Epithelial cell of proximal tubule (primary cell): ENCODE data around the gene ARL2BP. TPM values are rescaled to one million over a fixed set of nuclear protein-coding genes. Genes with fewer than 3 reads are reported as not detected.
"Not testable (repeated sequence)": the region's sequence is repeated elsewhere in the genome, so short reads cannot be mapped to it uniquely, and the experiment has no call there.

Source experiments
- DNase-seq: peaks from one replicate; pipeline ENCODE4 v3.0.0-alpha.2; 2011; ENCODE audit warnings: low read depth
- H3K4me3 ChIP-seq: 2 replicates; pipeline ENCODE4 v1.5.1; 2011; ENCODE audit warnings: low read depth, mild to moderate bottlenecking, low read length
- total RNA-seq: library from RNA; depleted of rRNA; stranded (reverse); fragments of >200 nt; gene quantifications from 2 replicates; pipeline ENCODE4 v1.2.3, GENCODE V29; 2015
- TF ChIP-seq, protein P1 (sequence below): conservative IDR thresholded peaks from 2 replicates; pipeline ENCODE4 v1.5.1; 2012; ENCODE audit warnings: low read depth, mild to moderate bottlenecking, low read length

Gene ARL2BP
- total RNA-seq, 1 donor from 2014 or later: 44.6 TPM

GRCh38 chr16:57264381-57264780 lies 19.3 kb downstream of the ARL2BP start:
- no peak overlapping the region for H3K4me3 ChIP-seq
- no peak for DNase-seq
- TF ChIP-seq, protein P1, sequence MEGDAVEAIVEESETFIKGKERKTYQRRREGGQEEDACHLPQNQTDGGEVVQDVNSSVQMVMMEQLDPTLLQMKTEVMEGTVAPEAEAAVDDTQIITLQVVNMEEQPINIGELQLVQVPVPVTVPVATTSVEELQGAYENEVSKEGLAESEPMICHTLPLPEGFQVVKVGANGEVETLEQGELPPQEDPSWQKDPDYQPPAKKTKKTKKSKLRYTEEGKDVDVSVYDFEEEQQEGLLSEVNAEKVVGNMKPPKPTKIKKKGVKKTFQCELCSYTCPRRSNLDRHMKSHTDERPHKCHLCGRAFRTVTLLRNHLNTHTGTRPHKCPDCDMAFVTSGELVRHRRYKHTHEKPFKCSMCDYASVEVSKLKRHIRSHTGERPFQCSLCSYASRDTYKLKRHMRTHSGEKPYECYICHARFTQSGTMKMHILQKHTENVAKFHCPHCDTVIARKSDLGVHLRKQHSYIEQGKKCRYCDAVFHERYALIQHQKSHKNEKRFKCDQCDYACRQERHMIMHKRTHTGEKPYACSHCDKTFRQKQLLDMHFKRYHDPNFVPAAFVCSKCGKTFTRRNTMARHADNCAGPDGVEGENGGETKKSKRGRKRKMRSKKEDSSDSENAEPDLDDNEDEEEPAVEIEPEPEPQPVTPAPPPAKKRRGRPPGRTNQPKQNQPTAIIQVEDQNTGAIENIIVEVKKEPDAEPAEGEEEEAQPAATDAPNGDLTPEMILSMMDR: no peak

DNA sequence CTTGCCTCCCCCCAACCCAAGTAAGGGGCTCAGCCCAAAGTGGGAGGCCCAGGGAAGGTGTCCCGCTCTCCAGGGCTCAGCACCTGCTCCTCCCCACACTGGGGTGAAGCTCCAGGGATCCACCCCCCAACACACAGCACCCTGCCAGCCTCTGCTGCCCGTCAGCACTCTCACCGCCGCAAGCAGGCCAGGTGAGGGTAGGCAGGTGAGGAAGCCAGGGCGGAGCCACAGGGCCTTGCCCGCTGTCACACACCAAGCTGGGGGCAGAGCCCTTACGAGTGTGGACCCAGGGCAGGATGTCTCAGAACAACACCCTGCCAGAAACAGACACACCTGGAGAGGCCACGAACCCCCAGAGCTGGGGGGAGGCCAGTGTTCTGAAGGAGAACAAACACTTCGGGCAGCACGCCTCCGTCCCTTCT lies 19.9 kb downstream of the ARL2BP start:
- DNase-seq: no peak
- TF ChIP-seq, protein P1: no peak
- H3K4me3 ChIP-seq: no peak overlapping the region

GRCh38 chr16:57265850-57266530 lies 20.9 kb downstream of the ARL2BP start:
- TF ChIP-seq, protein P1: no peak
- peak overlapping the region; percentile 39 for H3K4me3 ChIP-seq
- no peak for DNase-seq

GRCh38 chr16:57266531-57267260 lies 21.6 kb downstream of the ARL2BP start:
- DNase-seq: no peak
- peak overlapping the region; percentile 39 for H3K4me3 ChIP-seq
- TF ChIP-seq, protein P1: no peak

- H3K4me3 ChIP-seq, DNase-seq: not testable (repeated sequence)
These were observed 22.3 kb downstream of the ARL2BP start for GRCh38 chr16:57267343-57267742.

DNA sequence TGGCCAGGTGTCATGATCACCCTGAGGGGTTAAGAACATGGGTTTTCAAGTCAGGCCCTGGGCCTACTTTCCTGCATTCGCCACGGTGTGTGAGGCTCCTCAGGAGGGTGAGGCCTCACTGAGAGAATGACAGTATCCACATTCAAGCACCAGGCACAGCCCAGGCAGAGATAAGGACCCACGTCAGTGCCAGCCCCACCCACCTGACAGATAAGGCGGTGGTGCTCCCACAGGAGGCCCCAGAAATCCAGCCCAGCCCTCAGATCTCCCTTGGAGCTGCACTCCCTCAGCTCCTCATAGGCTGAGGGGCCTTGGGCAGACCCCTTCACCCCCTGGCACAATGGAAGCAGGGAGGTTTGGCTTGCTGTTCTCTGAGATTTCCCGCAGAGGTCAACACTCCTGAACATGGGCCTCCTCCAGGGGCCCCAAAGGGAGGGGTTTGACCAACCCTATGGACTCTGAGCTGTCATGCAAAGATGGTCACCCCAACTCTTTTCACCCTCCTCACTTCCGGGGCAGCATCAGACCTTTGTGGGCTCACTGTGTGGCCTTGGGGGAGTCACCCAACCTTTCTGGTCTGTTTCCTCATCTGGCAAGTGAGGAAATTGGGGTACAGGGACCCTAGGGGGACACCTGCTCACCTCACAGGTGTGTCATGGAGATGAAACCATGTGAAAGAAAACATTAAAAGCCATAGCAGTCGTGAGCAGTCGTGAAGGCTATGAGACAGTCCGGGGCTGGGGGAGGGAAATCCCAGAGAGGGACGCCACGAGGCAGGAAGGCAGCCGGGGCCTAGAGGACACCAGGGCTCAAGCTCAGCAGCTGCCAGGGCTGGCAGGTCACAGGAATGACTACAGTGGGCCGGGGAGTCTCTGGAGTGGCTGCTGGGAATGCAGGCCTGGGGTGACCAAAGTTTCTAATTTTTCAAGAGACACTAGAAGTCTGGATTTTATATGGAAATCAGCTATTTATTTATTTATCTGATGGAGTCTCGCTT lies 24.0 kb downstream of the ARL2BP start:
- TF ChIP-seq, protein P1: no peak
- DNase-seq: no peak
- no peak overlapping the region for H3K4me3 ChIP-seq
